GM04503 (cell line): ENCODE data around the gene ABHD4.
"Not testable (repeated sequence)": the region's sequence is repeated elsewhere in the genome, so short reads cannot be mapped to it uniquely, and the experiment has no call there.

Experiments used
- DNase-seq: peaks from one replicate; pipeline ENCODE4 v3.0.0-alpha.2; 2012; ENCODE audit warnings: low read depth

ABHD4 gene, protein sequence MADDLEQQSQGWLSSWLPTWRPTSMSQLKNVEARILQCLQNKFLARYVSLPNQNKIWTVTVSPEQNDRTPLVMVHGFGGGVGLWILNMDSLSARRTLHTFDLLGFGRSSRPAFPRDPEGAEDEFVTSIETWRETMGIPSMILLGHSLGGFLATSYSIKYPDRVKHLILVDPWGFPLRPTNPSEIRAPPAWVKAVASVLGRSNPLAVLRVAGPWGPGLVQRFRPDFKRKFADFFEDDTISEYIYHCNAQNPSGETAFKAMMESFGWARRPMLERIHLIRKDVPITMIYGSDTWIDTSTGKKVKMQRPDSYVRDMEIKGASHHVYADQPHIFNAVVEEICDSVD

GRCh38 chr14:22598099-22598895 is at the start of gene ABHD4:
TSS of gene ABHD4 (plus strand) at chr14:22598300. CDS start at chr14:22598307, 7 bp downstream.
- DNase-seq: no peak

GRCh38 chr14:22549324-22549962 is 48.7 kb upstream of the ABHD4 start:
- no peak for DNase-seq

DNA sequence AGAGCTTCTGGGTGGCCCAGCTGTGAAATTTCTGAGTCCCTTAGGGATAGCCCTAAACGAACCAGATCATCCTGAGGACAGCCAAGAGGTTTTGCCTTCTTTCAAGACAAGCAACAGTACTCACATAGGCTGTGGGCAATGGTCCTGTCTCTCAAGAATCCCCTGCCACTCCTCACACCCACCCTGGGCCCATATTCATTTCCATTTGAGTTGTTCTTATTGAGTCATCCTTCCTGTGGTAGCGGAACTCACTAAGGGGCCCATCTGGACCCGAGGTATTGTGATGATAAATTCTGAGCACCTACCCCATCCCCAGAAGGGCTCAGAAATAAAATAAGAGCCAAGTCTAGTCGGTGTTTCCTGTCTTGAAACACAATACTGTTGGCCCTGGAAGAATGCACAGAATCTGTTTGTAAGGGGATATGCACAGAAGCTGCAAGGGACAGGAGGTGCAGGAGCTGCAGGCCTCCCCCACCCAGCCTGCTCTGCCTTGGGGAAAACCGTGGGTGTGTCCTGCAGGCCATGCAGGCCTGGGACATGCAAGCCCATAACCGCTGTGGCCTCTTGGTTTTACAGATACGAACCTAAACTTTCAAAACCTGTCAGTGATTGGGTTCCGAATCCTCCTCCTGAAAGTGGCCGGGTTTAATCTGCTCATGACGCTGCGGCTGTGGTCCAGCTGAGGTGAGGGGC is 48.0 kb upstream of the ABHD4 start:
- no peak for DNase-seq

DNA sequence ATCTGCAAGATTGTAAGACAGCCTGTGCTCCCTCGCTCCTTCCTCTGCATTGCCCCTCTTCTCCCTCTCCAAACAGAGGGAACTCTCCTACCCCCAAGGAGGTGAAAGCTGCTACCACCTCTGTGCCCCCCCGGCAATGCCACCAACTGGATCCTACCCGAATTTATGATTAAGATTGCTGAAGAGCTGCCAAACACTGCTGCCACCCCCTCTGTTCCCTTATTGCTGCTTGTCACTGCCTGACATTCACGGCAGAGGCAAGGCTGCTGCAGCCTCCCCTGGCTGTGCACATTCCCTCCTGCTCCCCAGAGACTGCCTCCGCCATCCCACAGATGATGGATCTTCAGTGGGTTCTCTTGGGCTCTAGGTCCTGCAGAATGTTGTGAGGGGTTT is 46.5 kb upstream of the ABHD4 start:
- DNase-seq: no peak

GRCh38 chr14:22552001-22552826 is 45.9 kb upstream of the ABHD4 start:
- DNase-seq: no peak

GRCh38 chr14:22552827-22553076 is 45.3 kb upstream of the ABHD4 start:
- no peak for DNase-seq

- no peak for DNase-seq
Measured at GRCh38 chr14:22553445-22553844, 44.7 kb upstream of the ABHD4 start.

- DNase-seq: not testable (repeated sequence)
Measured at GRCh38 chr14:22553861-22554497, 44.1 kb upstream of the ABHD4 start.

GRCh38 chr14:22554498-22555383 is 43.4 kb upstream of the ABHD4 start:
- DNase-seq: no peak

GRCh38 chr14:22555384-22556011 is 42.6 kb upstream of the ABHD4 start:
- DNase-seq: no peak

DNA sequence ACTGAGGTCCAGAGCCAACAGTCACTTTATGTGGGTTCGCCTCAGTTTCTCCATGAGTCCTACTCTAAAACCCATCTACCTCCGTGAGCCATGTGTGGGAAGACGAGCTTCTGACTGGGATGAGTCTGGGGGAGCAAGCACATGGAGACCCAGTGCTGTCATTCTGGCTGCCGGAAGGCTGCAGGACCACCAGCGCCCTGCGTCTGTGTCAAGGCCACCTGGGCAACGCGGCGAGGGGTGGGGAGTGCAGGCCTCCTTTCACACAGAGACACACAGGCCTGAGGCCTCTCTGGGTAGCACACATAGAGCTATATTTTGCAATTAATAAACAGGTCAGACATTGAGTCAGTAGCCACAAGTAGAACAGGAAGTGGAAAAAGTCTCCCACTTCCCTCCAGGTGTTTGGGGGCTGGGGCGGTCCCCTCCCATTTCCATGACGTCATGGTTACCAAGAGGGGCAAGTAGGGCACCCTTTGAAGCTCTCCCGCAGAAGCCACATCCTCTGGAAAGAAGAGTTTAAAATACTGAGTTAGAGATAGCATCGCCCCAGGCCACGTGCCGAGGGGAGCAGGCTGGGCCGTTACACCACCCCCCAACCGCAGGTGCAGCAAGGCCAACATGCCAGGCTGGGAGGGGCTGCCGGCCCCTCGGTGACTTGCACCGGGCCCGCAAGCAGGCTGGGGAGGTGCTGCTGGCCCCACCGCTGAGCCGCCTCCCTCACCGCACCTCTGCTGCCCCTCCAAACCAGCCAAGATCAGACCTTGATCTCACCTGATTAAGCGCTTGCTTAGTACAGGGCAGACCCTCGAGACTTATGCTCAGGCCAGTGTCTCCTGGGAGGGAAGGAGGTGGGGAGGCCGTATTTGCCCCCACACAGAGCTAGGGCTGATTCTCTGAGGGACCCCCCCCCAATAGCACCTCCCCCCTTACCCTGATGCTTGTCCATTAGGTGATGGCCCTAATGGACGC is 41.8 kb upstream of the ABHD4 start:
- no peak for DNase-seq

GRCh38 chr14:22556990-22557623 is 41.0 kb upstream of the ABHD4 start:
- DNase-seq: no peak

DNA sequence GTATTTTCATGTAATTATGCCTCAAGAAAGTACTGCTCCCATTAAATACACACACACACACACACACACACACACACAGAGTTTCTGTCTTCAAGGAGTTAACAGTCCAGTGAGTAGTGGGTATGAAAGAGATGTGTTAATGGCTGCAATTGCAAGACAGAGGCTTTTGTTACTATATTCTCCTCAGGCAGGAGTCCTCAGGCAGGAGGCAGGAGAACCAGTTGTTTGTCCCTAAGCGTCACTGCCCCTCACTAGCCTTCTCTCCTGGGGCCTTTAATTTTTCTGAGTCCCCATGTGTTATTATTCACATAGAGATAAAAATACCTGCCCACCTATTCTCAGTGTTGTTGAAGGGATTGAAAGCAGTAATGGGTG is 40.3 kb upstream of the ABHD4 start:
- no peak for DNase-seq

DNA sequence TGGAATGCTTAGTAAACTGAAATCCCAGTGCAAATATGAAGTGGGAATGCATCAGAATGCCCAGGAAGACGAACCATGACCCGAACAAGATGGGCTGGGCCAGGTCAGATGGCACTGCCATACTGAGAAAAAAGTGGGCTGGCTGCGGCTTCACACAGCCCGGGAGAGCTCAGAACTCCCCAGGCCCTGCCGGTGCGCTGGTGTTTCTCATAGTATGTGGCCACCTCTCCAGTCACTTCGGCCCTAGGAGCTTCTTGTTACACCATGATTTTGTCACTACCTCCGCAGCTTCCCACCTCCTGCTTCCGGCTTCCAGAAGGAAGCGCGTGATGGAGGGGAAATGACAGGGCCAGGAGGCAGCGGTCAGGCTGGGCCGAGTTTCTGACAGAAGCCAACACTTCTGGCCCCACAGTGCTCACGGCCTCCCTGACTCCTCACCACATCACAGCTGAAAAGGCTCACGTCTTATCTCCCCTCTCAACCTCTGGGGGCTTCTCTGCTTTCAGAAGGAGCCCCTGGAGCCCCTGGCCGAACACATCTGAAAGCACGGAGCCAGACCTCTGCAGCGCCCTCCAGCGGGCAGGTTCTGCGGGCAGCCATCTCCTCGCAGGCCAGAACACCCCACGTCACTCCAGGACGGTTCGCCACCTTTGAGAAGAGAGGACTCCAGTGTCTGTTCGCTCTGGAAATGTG is 39.7 kb upstream of the ABHD4 start:
- no peak for DNase-seq

DNA sequence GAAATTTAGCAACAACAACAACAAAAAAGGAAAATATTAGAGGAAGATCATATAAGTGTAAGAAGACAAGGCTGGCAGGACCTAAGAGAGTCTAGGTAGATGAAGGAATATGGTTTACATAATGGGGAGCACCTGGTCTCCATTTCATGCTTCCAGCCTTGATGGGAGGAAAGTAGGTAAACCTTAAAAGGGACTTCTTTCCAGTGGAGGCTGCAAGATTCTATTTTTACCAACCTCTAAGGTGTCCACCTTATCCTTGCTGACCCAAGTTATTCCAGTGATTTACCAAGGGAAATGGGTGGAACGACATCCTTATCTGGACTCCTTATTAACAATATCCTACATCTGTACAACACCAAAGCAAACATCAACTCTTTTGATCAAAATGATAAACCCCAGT is 39.1 kb upstream of the ABHD4 start:
- no peak for DNase-seq

GRCh38 chr14:22560662-22561365 is 37.3 kb upstream of the ABHD4 start:
- DNase-seq: no peak

GRCh38 chr14:22561366-22561660 is 36.8 kb upstream of the ABHD4 start:
- DNase-seq: no peak
